Adrenal gland (tissue), 12 donors: Measurements from ENCODE around the gene RNASE8. TPM values are rescaled to one million over a fixed set of nuclear protein-coding genes. Genes with fewer than 3 reads are reported as not detected.

Source experiments
- DNase-seq, 7 donors: peaks; one replicate each; pipeline ENCODE4 v3.0.0-alpha.2; 2019 to 2020
- H3K27ac ChIP-seq, 5 donors: fragments of 200-600 bp; sonication (generic) in 4 of 5; 1 replicate in 3 of 5; 2 replicates in 2 of 5; pipeline versions ENCODE4 v1.5.1 to v1.8.0; 2016 to 2020; ENCODE audit warnings: mild to moderate bottlenecking in 1 of 5
- H3K27me3 ChIP-seq: fragments of 200-600 bp; 2 replicates; pipeline ENCODE4 v1.8.0; 2021
- H3K36me3 ChIP-seq, 2 donors: fragments of 200-600 bp; replicated peaks in 1 of 2; 1 replicate in 1 of 2; 2 replicates in 1 of 2; pipeline versions ENCODE4 v1.5.1 to v1.8.0; 2018 to 2022
- H3K4me1 ChIP-seq, 2 donors: fragments of 200-600 bp; replicated peaks in 1 of 2; 1 replicate in 1 of 2; 2 replicates in 1 of 2; pipeline versions ENCODE4 v1.5.1 to v1.8.0; 2018 to 2021
- H3K4me3 ChIP-seq, 4 donors: fragments of 200-600 bp; sonication (generic) in 3 of 4; one replicate each; pipeline ENCODE4 v1.5.1; 2016 to 2018
- H3K9me3 ChIP-seq, 3 donors: fragments of 200-600 bp; sonication (generic) in 1 of 3; replicated peaks in 1 of 3; 1 replicate in 2 of 3; 2 replicates in 1 of 3; pipeline versions ENCODE4 v1.5.1 to v1.8.0; 2016 to 2021
- POLR2A ChIP-seq, 2 donors: fragments of 450-650 bp; IDR thresholded peaks; one replicate each; pipeline ENCODE4 v1.6.1; 2017; ENCODE audit warnings: antibody characterized with exemption in 2 of 2, mild to moderate bottlenecking in 2 of 2, moderate library complexity in 1 of 2
- WGBS, 4 donors: extraction: QIAGEN DNeasy Blood & Tissue Kit in 2 of 4; methylation state at CpG; one replicate each; pipeline versions ENCODE4 v1.1.5 to v1.1.7; 2013 to 2017; 5-methylcytosine and 5-hydroxymethylcytosine counted together
- intact Hi-C, 2 donors: fragments of 100-400 bp; cut with DNase I; formaldehyde crosslinking; loops; one replicate each; pipeline versions ENCODE4 v1.14.1 to v1.15.0; 2022 to 2023
- polyA plus RNA-seq, 3 donors: library from polyadenylated mRNA; stranded (reverse); fragments of 200-250 nt in 2 of 3; fragments of 350-450 nt in 1 of 3; fragmentation: Illumina TruSeq in 1 of 3; extraction: RNeasy Lipid Tissue Mini Kit (QIAGEN cat#74804) in 1 of 3; gene quantifications; one replicate each; pipeline ENCODE4 v1.2.3, GENCODE V29; 2013 to 2014
- total RNA-seq, 9 donors: library from RNA; depleted of rRNA in 4 of 9; stranded (reverse); fragments of >200 nt in 4 of 9; fragments of 120-200 nt in 1 of 9; fragmentation: NEBNext Ultra II Directional in 1 of 9; extraction: Animal tissue kit (Norgen Biotek cat#: 25700) in 1 of 9; gene quantifications; one replicate each; pipeline versions ENCODE4 v1.1.0 to v1.2.4, GENCODE V29; 2013 to 2023
- TF ChIP-seq, protein P1 (sequence below), 6 experiments: fragments of 450-650 bp in 4 of 6; fragments of 200-600 bp in 2 of 6; sonication (generic) in 1 of 6; IDR thresholded peaks; 1 replicate in 5 of 6; 2 replicates in 1 of 6; pipeline versions ENCODE4 v1.5.1 to v1.8.0; 2016 to 2021; ENCODE audit warnings: antibody characterized with exemption in 6 of 6, mild to moderate bottlenecking in 2 of 6, moderate library complexity in 1 of 6
- donor health status: healthy with polysubstance abuse.
- donor health status: Bipolar disorder and iron deficiency.
- donor health status: DM: yes; HTN: yes; CAD: no.
- donor health status: DM: no; HTN: no; CAD: no.
- donor health status: DM: no; HTN: no; CAD: no.
- donor health status: DM: yes; HTN: yes; CAD: no.

The RNASE8 gene
- total and polyA plus RNA-seq, 12 donors = not detected

DNA sequence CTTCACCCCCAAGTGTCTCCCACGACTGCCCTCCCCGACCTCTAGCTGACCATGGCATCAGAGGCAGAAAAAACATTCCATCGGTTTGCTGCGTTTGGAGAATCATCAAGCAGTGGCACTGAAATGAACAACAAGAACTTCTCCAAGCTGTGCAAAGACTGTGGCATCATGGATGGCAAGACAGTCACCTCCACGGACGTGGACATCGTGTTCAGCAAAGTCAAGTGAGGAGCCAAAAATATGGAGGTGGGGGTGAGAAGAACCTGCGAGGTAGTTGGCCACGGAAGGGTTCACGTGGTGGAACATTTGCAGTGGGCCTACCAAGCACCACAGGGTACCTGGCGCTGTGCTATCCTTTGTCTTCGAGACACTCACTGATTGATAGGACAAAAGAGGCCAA is 27.1 kb upstream of the RNASE8 start:
- DNase-seq = peak in 2 of 7 donors; percentile 9 to 13
- H3K4me1 ChIP-seq = peaks cover 13 to 15% of the 10 kb centered on the region in 2 donors
- intact Hi-C loops = no loop called here
- no peak overlapping the region for H3K4me3 ChIP-seq
- no peak for TF ChIP-seq POLR2A (IDR thresholded peaks at IDR 0.05)
- TF ChIP-seq, protein P1, sequence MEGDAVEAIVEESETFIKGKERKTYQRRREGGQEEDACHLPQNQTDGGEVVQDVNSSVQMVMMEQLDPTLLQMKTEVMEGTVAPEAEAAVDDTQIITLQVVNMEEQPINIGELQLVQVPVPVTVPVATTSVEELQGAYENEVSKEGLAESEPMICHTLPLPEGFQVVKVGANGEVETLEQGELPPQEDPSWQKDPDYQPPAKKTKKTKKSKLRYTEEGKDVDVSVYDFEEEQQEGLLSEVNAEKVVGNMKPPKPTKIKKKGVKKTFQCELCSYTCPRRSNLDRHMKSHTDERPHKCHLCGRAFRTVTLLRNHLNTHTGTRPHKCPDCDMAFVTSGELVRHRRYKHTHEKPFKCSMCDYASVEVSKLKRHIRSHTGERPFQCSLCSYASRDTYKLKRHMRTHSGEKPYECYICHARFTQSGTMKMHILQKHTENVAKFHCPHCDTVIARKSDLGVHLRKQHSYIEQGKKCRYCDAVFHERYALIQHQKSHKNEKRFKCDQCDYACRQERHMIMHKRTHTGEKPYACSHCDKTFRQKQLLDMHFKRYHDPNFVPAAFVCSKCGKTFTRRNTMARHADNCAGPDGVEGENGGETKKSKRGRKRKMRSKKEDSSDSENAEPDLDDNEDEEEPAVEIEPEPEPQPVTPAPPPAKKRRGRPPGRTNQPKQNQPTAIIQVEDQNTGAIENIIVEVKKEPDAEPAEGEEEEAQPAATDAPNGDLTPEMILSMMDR (IDR thresholded peaks at IDR 0.05) = no peak
- no peaks in the 10 kb centered on the region for H3K9me3 ChIP-seq
- H3K36me3 ChIP-seq = no peaks in the 10 kb centered on the region
- no peak overlapping the region for H3K27ac ChIP-seq
- H3K27me3 ChIP-seq = no peaks in the 10 kb centered on the region
- WGBS, 4 donors = 88 to 96% (median 90%) methylated on average over 12 of the region's 12 CpGs

DNA sequence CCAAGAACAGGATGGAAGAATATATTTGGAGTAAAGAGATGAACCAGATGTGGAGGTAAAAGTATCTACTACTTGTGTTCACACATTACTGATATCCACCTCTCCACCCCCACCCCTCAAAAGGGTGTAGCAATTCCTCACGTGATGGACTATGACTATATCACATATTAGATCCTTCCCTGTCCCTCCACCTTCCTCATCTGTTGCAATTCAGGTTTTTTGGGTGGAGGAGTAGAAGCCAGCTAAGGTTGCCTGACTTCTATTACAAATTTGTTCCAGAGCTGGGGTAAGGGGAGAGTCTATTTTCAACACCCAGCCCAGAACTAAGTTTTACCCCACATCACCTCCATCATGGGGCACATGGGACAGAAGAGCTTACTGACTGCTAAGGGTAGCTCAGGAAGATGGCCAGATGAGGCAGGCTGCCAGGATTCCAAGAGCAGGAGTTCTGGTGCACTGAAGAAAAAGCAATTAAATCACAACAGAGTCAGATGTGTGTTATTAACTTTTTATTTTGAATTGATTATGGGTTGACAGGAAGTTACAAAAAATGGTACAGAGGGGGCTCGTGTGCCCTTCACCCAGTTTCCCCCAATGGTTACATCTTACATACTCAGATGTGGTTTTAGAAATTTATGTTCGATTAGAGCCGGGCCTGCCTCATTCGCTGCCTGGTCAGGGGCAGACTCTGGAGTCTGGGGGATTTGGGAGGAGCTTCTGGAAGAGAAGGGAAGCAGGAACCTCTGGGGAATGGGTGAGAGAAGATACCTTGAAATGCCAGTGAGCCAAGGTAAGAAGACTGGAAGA is 25.1 kb upstream of the RNASE8 start:
- no peaks in the 10 kb centered on the region for H3K27me3 ChIP-seq
- no peak overlapping the region for H3K4me3 ChIP-seq
- H3K27ac ChIP-seq = no peak overlapping the region
- H3K9me3 ChIP-seq = no peaks in the 10 kb centered on the region
- peaks cover 0 to 4% of the 10 kb centered on the region in 2 donors for H3K4me1 ChIP-seq
- intact Hi-C loops = no loop called here
- no peak for DNase-seq
- TF ChIP-seq, protein P1 (IDR thresholded peaks at IDR 0.05) = no peak
- TF ChIP-seq POLR2A (IDR thresholded peaks at IDR 0.05) = no peak
- 83 to 90% (median 86%) methylated on average over 5 of the region's 5 CpGs for WGBS, 4 donors
- H3K36me3 ChIP-seq = no peaks in the 10 kb centered on the region

DNA sequence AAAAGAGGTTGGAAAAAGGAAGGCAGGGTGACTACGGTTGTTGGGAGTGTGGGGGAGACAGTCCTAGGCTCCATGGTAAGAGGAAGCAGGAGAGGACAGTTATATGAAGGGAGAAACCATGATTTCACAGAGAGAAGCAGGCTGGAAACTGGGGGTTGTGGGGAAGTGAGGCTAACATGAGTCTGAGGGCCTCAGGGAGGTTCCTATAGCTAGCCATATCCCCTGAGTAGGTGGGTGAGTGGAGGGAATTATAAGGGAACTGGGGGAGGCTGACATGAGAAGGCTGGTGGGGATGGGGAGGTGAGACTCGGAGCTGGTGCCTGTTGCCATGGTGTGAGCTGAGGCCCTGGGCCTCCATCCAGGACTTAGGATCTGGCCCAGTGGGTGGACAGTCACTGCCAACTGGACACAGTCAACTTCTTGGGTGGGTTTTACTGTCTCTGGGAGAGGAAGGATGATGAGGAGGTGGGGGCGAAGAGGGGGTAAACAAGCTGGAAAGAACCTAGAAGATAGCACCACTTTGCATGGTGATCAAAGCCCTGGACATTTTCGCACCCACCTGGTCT is 24.4 kb upstream of the RNASE8 start:
- Histone ChIP-seq H3K27ac (no peak overlapping the region), H3K4me1 (peaks cover under 1 to 8% of the 10 kb centered on the region in 2 donors), H3K4me3 (no peak overlapping the region), H3K27me3 (no peaks in the 10 kb centered on the region), H3K36me3 (no peaks in the 10 kb centered on the region), H3K9me3 (no peaks in the 10 kb centered on the region)
- intact Hi-C loops = no loop called here
- DNase-seq = no peak
- 90 to 97% (median 96%) methylated on average over 4 of the region's 4 CpGs for WGBS, 4 donors
- no peak for TF ChIP-seq POLR2A (IDR thresholded peaks at IDR 0.05)
- TF ChIP-seq, protein P1 (IDR thresholded peaks at IDR 0.05) = no peak

DNA sequence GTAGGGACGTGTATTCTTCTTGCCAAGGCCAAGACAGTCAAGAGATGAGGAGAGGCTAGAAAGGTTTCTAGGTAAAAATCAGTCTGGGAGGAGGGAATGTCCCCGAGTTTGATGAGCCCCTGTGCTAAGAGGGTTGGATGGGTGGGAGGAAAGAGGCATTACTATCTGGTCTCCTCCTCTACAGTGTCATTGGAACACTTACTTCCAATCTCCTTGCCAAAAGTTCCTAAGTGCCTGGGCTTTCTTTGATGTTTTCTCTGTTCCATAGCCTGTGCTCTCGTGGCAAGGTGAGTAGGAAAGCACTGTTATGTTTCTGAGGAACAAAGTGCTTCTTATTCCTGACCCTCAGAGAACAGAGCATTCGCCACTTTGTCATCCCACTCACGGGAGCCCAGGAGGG is 22.9 kb upstream of the RNASE8 start, which contains the start of gene RNASE13:
Gene RNASE13, minus strand, starts transcription at position 101 of the 400 bp plus-strand sequence. CDS start 519 bp downstream, outside the sequence.
- no peaks in the 10 kb centered on the region for H3K27me3 ChIP-seq
- H3K4me1 ChIP-seq = peaks cover 15 to 23% of the 10 kb centered on the region in 2 donors
- WGBS, 4 donors = 74 to 83% (median 77%) methylated on average over 5 of the region's 5 CpGs
- intact Hi-C loops = no loop called here
- TF ChIP-seq, protein P1 (IDR thresholded peaks at IDR 0.05) = no peak
- TF ChIP-seq POLR2A (IDR thresholded peaks at IDR 0.05) = no peak
- no peaks in the 10 kb centered on the region for H3K36me3 ChIP-seq
- H3K4me3 ChIP-seq = no peak within 1 kb of the TSS
- H3K27ac ChIP-seq = no peak within 1 kb of the TSS
- no peaks in the 10 kb centered on the region for H3K9me3 ChIP-seq
- DNase-seq = no peak
